A549 (cell line): ENCODE results near the gene NXN. TPM values are rescaled to one million over a fixed set of nuclear protein-coding genes. Genes with fewer than 3 reads are reported as not detected.
A peak's percentile ranks its signal among the peaks of the same experiment; 100 is the strongest.
"Not testable (repeated sequence)": the region's sequence is repeated elsewhere in the genome, so short reads cannot be mapped to it uniquely, and the experiment has no call there.

ENCODE experiments used
- ATAC-seq, 2 experiments: fragments of 200-7000 bp in 1 of 2; fragments of >200 bp in 1 of 2; cut with Nextera tagmentation in 1 of 2; cut with Tn5 transposase in 1 of 2; 3 replicates each; pipeline versions ENCODE4 v1.8.0 to v1.9.1; 2018 to 2020; ENCODE audit warnings: mild to moderate bottlenecking in 1 of 2, moderate library complexity in 1 of 2
- CTCF ChIA-PET: fragments of 300-600 bp; sonication (Branson Sonifier 250); formaldehyde crosslinking; extraction: SDS; loops from one replicate; lab custom pipeline; 2021; ENCODE audit warnings: antibody characterized with exemption, inconsistent platforms; lab: Yijun Ruan, JAX
- POLR2A ChIA-PET: fragments of 350-600 bp; formaldehyde crosslinking; extraction: SDS; loops from one replicate; lab custom pipeline; 2021; ENCODE audit warnings: antibody characterized with exemption, inconsistent platforms; lab: Yijun Ruan, JAX
- DNase-seq, 2 experiments: peaks; one replicate each; pipeline versions ENCODE4 v3.0.0 to v3.0.0-alpha.2; 2011 to 2016; ENCODE audit warnings: low read depth in 1 of 2, low spot score in 1 of 2
- FAIRE-seq: peaks from 2 replicates; lab custom pipeline; 2011; peaks lifted over from hg19 to GRCh38; lab: Jason Lieb, UNC
- H3K27ac ChIP-seq, 2 experiments: fragments of >200 bp; sonication (Bioruptor Twin); formaldehyde crosslinking; 3 replicates each; pipeline ENCODE4 v1.5.1; 2016 to 2017
- H3K4me1 ChIP-seq: fragments of >200 bp; sonication (Bioruptor Twin); formaldehyde crosslinking; 3 replicates; pipeline ENCODE4 v1.6.1; 2016
- H3K4me2 ChIP-seq: fragments of >200 bp; sonication (Bioruptor Twin); formaldehyde crosslinking; 3 replicates; pipeline ENCODE4 v1.6.1; 2016
- H3K4me3 ChIP-seq: fragments of >200 bp; sonication (Bioruptor Twin); formaldehyde crosslinking; 3 replicates; pipeline ENCODE4 v1.5.1; 2016
- H3K9me3 ChIP-seq: fragments of >200 bp; sonication (Bioruptor Twin); formaldehyde crosslinking; 3 replicates; pipeline ENCODE4 v1.6.1; 2016
- CBX2 ChIP-seq: fragments of 200-600 bp; sonication (generic); IDR thresholded peaks from 2 replicates; pipeline ENCODE4 v1.6.1; 2016; ENCODE audit warnings: low read depth, mild to moderate bottlenecking, borderline replicate concordance
- CBX8 ChIP-seq: fragments of 200-600 bp; sonication (generic); IDR thresholded peaks from 2 replicates; pipeline ENCODE4 v1.6.1; 2016
- EHF ChIP-seq: fragments of 250-450 bp; sonication (Bioruptor Pico); IDR thresholded peaks from 2 replicates; pipeline ENCODE4 v1.5.0; 2020; ENCODE audit warnings: mild to moderate bottlenecking
- EHMT2 ChIP-seq: fragments of 200-600 bp; sonication (generic); IDR thresholded peaks from 2 replicates; pipeline ENCODE4 v1.6.1; 2016; ENCODE audit warnings: antibody characterized with exemption, low read depth, mild to moderate bottlenecking, moderate library complexity
- EP300 ChIP-seq, 2 experiments: fragments of >200 bp; sonication (Bioruptor Twin); formaldehyde crosslinking; IDR thresholded peaks; 2 replicates in 1 of 2; 3 replicates in 1 of 2; pipeline ENCODE4 v1.6.1; 2016 to 2017
- FOSB ChIP-seq: fragments of 250-450 bp; sonication (Bioruptor Pico); IDR thresholded peaks from 2 replicates; pipeline ENCODE4 v1.5.0; 2020; ENCODE audit warnings: mild to moderate bottlenecking, moderate library complexity
- FOSL2 ChIP-seq, 2 experiments: fragments of 450-650 bp in 1 of 2; fragments of >200 bp in 1 of 2; sonication (Bioruptor Twin) in 1 of 2; formaldehyde crosslinking; IDR thresholded peaks; 2 replicates each; pipeline versions ENCODE4 v1.5.0 to v1.6.1; 2016 to 2020; ENCODE audit warnings: mild to moderate bottlenecking in 1 of 2, moderate library complexity in 1 of 2
- JUNB ChIP-seq: fragments of >200 bp; sonication (Bioruptor Twin); formaldehyde crosslinking; IDR thresholded peaks from 2 replicates; pipeline ENCODE4 v1.6.1; 2016
- KDM5A ChIP-seq: fragments of 200-600 bp; sonication (generic); IDR thresholded peaks from 2 replicates; pipeline ENCODE4 v1.6.1; 2016; ENCODE audit warnings: antibody characterized with exemption, mild to moderate bottlenecking
- MAZ ChIP-seq: fragments of 150-350 bp; IDR thresholded peaks from 2 replicates; pipeline ENCODE4 v1.6.1; 2014; ENCODE audit warnings: antibody characterized with exemption, low read depth, low read length, borderline replicate concordance
- MYC ChIP-seq: IDR thresholded peaks from 2 replicates; pipeline ENCODE4 v1.6.1; 2012; ENCODE audit warnings: mild to moderate bottlenecking, inconsistent platforms, low read length, improper control_type of control experiment, borderline replicate concordance
- NFE2L2 ChIP-seq: fragments of 150-350 bp; conservative IDR thresholded peaks from 2 replicates; pipeline ENCODE4 v1.6.1; 2014; ENCODE audit warnings: low read length
- POLR2AphosphoS2 ChIP-seq: conservative IDR thresholded peaks from 2 replicates; pipeline ENCODE4 v1.6.1; 2012; ENCODE audit warnings: low read length, improper control_type of control experiment, inconsistent platforms
- RAD21 ChIP-seq, 2 experiments: fragments of >200 bp in 1 of 2; sonication (Bioruptor Twin) in 1 of 2; formaldehyde crosslinking in 1 of 2; IDR thresholded peaks in 1 of 2; conservative IDR thresholded peaks in 1 of 2; 2 replicates in 1 of 2; 3 replicates in 1 of 2; pipeline ENCODE4 v1.6.1; 2012 to 2018; ENCODE audit warnings: inconsistent platforms in 1 of 2
- RARB ChIP-seq: fragments of 250-450 bp; sonication (Bioruptor Pico); IDR thresholded peaks from 2 replicates; pipeline ENCODE4 v1.8.0; 2021; ENCODE audit warnings: mild to moderate bottlenecking, moderate library complexity
- RFX5 ChIP-seq: fragments of 450-650 bp; IDR thresholded peaks from 2 replicates; pipeline ENCODE4 v1.7.1; 2014; ENCODE audit warnings: antibody characterized with exemption, mild to moderate bottlenecking, moderate library complexity
- RNF2 ChIP-seq: fragments of 200-600 bp; sonication (generic); IDR thresholded peaks from 2 replicates; pipeline ENCODE4 v1.6.1; 2016; ENCODE audit warnings: low read depth, mild to moderate bottlenecking, antibody characterized with exemption, moderate library complexity, borderline replicate concordance
- SREBF2 ChIP-seq: fragments of 450-650 bp; IDR thresholded peaks from 2 replicates; pipeline ENCODE4 v1.6.1; 2014; ENCODE audit warnings: mild to moderate bottlenecking, moderate library complexity
- TFCP2L1 ChIP-seq: fragments of 250-450 bp; sonication (Bioruptor Pico); IDR thresholded peaks from 2 replicates; pipeline ENCODE4 v1.5.0; 2021; ENCODE audit warnings: mild to moderate bottlenecking
- TP53 ChIP-seq: fragments of 250-450 bp; sonication (Bioruptor Pico); IDR thresholded peaks from 2 replicates; pipeline ENCODE4 v1.5.0; 2021; ENCODE audit warnings: mild to moderate bottlenecking, moderate library complexity
- ZC3H11A ChIP-seq: fragments of 450-650 bp; IDR thresholded peaks from 2 replicates; pipeline ENCODE4 v1.6.1; 2014; ENCODE audit warnings: antibody characterized with exemption, mild to moderate bottlenecking
- ZNF302 ChIP-seq: fragments of 250-450 bp; sonication (Bioruptor Pico); IDR thresholded peaks from 2 replicates; pipeline ENCODE4 v1.9.0; 2021; ENCODE audit warnings: inconsistent platforms, mild to moderate bottlenecking, moderate library complexity
- WGBS: methylation state at CpG from one replicate; pipeline ENCODE4 v1.1.6; 2017; ENCODE audit errors: missing lambda C conversion rate; 5-methylcytosine and 5-hydroxymethylcytosine counted together
- polyA plus RNA-seq, 4 experiments: library from polyadenylated mRNA; depleted of rRNA in 3 of 4; stranded (reverse); fragments of >200 nt; fragmentation: RNase III in 1 of 4; extraction: RNeasy Plus Mini Kit Qiagen cat#74134 plus additional on column Dnase treatment in 1 of 4; gene quantifications; 2 replicates in 3 of 4; 3 replicates in 1 of 4; pipeline ENCODE4 v1.2.3, GENCODE V29; 2011 to 2017
- TF ChIP-seq, protein P1 (sequence below): fragments of 250-450 bp; sonication (Bioruptor Pico); IDR thresholded peaks from 2 replicates; pipeline ENCODE4 v1.5.0; 2021; ENCODE audit warnings: mild to moderate bottlenecking, moderate library complexity, borderline replicate concordance
- TF ChIP-seq, protein P2 (sequence below): fragments of >200 bp; sonication (Bioruptor Twin); formaldehyde crosslinking; IDR thresholded peaks from 2 replicates; pipeline ENCODE4 v1.6.1; 2016

Gene NXN
- polyA plus RNA-seq, 2 of the 4 experiments (the other 2 are of a cell fraction): 24.6 to 31.1 TPM

DNA sequence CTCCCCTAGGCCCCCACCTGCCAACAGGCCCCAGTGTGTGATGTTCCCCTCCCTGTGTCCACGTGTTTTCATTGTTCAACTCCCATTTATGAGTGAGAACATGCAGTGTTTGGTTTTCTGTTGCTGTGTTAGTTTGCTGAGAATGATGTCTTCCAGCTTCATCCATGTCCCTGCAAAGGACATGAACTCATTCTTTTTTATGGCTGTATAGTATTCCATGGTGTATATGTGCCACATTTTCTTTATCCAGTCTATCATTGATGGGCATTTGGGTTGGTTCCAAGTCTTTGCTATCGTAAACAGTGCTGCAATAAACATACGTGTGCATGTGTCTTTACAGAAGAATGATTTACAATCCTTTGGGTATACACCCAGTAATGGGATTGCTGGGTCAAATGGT lies 150.0 kb downstream of the NXN start:
- H3K4me1 ChIP-seq, POLR2A ChIA-PET, DNase-seq, H3K4me3 ChIP-seq, ATAC-seq, H3K27ac ChIP-seq, H3K4me2 ChIP-seq, H3K9me3 ChIP-seq, FAIRE-seq: not testable (repeated sequence)
- CTCF ChIA-PET: interaction anchor here (0.9 to 2.0 kb wide), 2 partner anchors 20 to 151 kb away, joined by 3 to 4 read pairs; partner anchors contain the start of gene NXN
- 77% methylated on average over 3 of the region's 3 CpGs for WGBS

DNA sequence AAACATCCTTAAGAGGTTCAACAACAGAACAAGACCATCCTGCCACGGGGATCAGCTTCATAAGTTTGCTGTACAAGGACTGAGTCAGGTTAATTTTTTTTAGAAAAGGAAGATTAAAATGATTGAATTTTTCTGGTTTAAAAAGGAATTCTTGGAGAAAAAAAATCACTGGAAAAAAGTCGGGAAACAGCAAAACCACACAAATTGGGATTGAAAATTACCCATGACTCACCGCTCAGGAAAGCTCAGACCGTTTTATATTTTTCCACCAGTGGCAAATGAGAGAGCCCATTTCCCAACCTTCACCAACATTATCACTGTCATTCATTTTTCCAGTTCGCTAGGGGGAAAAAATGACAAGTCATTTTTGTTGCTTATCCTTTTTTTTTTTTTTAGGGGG lies 150.8 kb downstream of the NXN start:
- ATAC-seq (no peak), FAIRE-seq (no peak), DNase-seq (no peak)
- no peak overlapping the region for H3K4me2 ChIP-seq
- ChIA-PET POLR2A (no interaction called here), CTCF (interaction anchor here (0.6 kb wide), 1 partner anchor 112 kb away, joined by 3 read pairs; no protein-coding TSS in a partner anchor)
- peaks cover 8% of the 10 kb centered on the region for H3K9me3 ChIP-seq
- WGBS: 75% methylated on average over 5 of the region's 5 CpGs
- no peaks in the 10 kb centered on the region for H3K4me1 ChIP-seq
- no peak overlapping the region for H3K27ac ChIP-seq
- TF ChIP-seq, protein P1, sequence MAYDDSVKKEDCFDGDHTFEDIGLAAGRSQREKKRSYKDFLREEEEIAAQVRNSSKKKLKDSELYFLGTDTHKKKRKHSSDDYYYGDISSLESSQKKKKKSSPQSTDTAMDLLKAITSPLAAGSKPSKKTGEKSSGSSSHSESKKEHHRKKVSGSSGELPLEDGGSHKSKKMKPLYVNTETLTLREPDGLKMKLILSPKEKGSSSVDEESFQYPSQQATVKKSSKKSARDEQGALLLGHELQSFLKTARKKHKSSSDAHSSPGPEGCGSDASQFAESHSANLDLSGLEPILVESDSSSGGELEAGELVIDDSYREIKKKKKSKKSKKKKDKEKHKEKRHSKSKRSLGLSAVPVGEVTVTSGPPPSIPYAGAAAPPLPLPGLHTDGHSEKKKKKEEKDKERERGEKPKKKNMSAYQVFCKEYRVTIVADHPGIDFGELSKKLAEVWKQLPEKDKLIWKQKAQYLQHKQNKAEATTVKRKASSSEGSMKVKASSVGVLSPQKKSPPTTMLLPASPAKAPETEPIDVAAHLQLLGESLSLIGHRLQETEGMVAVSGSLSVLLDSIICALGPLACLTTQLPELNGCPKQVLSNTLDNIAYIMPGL (CRISPR knock-in tag): no peak
- TF ChIP-seq RNF2: no peak
- TF ChIP-seq ZC3H11A: no peak
- TF ChIP-seq FOSB: no peak
- no peak for TF ChIP-seq TP53
- TF ChIP-seq MAZ: no peak
- TF ChIP-seq MYC: no peak
- TF ChIP-seq, protein P2, sequence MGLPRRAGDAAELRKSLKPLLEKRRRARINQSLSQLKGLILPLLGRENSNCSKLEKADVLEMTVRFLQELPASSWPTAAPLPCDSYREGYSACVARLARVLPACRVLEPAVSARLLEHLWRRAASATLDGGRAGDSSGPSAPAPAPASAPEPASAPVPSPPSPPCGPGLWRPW: no peak
- TF ChIP-seq RFX5: no peak
- no peak overlapping the region for H3K4me3 ChIP-seq

DNA sequence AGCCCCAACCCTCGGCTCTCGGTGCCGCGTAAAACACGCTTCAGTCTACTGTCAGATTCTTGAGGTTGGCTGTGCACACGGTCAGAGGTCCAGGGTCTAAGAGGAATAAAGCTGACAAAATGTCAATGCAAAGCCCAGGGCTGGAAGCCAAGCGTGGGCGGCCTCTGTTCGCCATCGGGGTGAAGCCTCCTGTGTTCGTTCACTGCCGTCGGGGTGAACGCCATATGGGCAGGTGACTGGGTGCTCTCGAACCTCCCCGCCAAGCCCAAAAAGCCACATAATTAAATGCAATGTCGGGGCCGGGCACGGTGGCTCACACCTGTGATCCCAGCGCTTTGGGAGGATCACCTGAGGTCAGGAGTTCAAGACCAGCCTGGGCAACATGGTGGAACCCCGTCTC lies 152.8 kb downstream of the NXN start:
- no peak overlapping the region for H3K4me2 ChIP-seq
- no peaks in the 10 kb centered on the region for H3K4me1 ChIP-seq
- TF ChIP-seq EHMT2: no peak
- no peak for TF ChIP-seq FOSL2 (IDR thresholded peaks at IDR 0.05)
- no peak for TF ChIP-seq FOSL2 (CRISPR knock-in tag; IDR thresholded peaks at IDR 0.05)
- no peak for TF ChIP-seq CBX8
- TF ChIP-seq RNF2: no peak
- TF ChIP-seq RARB (CRISPR knock-in tag): no peak
- no peak for TF ChIP-seq ZNF302 (CRISPR knock-in tag)
- no peak for TF ChIP-seq EHF
- TF ChIP-seq KDM5A: no peak
- no peak for TF ChIP-seq MAZ
- no peak for TF ChIP-seq CBX2
- no peak for TF ChIP-seq SREBF2
- no peak for TF ChIP-seq POLR2AphosphoS2
- POLR2A ChIA-PET: no interaction called here
- CTCF ChIA-PET: interaction anchor here (1.0 to 1.1 kb wide), 2 partner anchors 32 to 113 kb away, joined by 3 to 6 read pairs; no protein-coding TSS in a partner anchor
- peaks cover 4% of the 10 kb centered on the region for H3K9me3 ChIP-seq
- WGBS: 87% methylated on average over 21 of the region's 21 CpGs
- H3K4me3 ChIP-seq: no peak overlapping the region
- ATAC-seq (no peak), FAIRE-seq (no peak), DNase-seq (no peak)
- H3K27ac ChIP-seq: no peak overlapping the region

DNA sequence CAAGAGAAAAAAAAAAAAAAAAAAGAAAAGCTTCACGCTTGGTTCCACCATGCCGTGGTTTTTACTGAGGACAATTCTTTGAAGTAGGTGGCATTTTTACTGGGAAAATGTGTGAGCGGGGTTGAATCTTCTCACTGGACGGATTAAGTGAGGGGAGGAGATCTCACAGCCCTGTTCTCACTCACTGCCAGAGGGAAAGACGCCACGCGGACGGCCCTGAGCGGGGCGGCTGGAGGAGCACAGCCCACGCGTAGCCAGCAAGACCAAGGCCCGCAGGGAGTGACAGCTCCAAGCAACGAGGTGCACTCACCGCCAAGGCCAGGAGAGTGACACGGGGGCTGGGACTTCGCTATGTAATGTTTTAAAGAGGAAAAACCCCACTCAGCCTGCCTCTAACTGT lies 154.4 kb downstream of the NXN start:
- no peak for TF ChIP-seq TFCP2L1 (CRISPR knock-in tag)
- TF ChIP-seq, protein P2: no peak
- no peak for TF ChIP-seq EP300 (IDR thresholded peaks at IDR 0.05)
- no peak for TF ChIP-seq POLR2AphosphoS2
- TF ChIP-seq NFE2L2: no peak
- TF ChIP-seq CBX2: no peak
- no peak for TF ChIP-seq TP53
- no peak for TF ChIP-seq JUNB
- no peak for TF ChIP-seq RAD21 (conservative IDR thresholded peaks at IDR 0.05 in 1 of 2, IDR thresholded peaks at IDR 0.05 in 1 of 2)
- no peak for TF ChIP-seq RFX5
- TF ChIP-seq, protein P1 (CRISPR knock-in tag): no peak
- H3K4me3 ChIP-seq: no peak overlapping the region
- peak in 1 of 2 experiments; percentile 22; a peak in 1 of 6 replicates for ATAC-seq
- 90% methylated on average over 17 of the region's 17 CpGs for WGBS
- H3K4me1 ChIP-seq: no peaks in the 10 kb centered on the region
- H3K9me3 ChIP-seq: no peaks in the 10 kb centered on the region
- no peak for FAIRE-seq
- no peak for DNase-seq
- POLR2A ChIA-PET: no interaction called here
- H3K27ac ChIP-seq: no peak overlapping the region
- CTCF ChIA-PET: interaction anchor here (0.6 to 2.1 kb wide), 8 partner anchors 21 to 175 kb away, joined by 3 to 6 read pairs (median 3); partner anchors contain the start of gene TIMM22
- no peak overlapping the region for H3K4me2 ChIP-seq
